Measurements from ENCODE around the gene CEACAM4. TPM values are rescaled to one million over a fixed set of nuclear protein-coding genes. Genes with fewer than 3 reads are reported as not detected.

CEACAM4 gene
- total RNA-seq, 4 donors from 2014 or later: 0.46 to 3.3 (median 1.1) TPM

- TF ChIP-seq POLR2AphosphoS5 (IDR thresholded peaks at IDR 0.05) (no peak), CTCF (IDR thresholded peaks at IDR 0.05) (peak; percentile 62 to 80 (median 64)), POLR2A (IDR thresholded peaks at IDR 0.05; ENCODE audit: low read depth) (no peak), EP300 (IDR thresholded peaks at IDR 0.05) (no peak)
- DNase-seq (ENCODE audit: extremely low spot score): peak; percentile 92
- 5% methylated on average over 6 of the region's 7 CpGs for WGBS
- no peaks in the 10 kb centered on the region for H3K9me3 ChIP-seq
- no peak overlapping the region for H3K27ac ChIP-seq (replicated peaks in 1 of 4)
- H3K36me3 ChIP-seq: no peaks in the 10 kb centered on the region
- intact Hi-C loops (cut with DNase I): loop anchor here (2.0 kb wide), 1 partner anchor 120 kb away; no protein-coding TSS in a partner anchor
- H3K4me1 ChIP-seq: no peaks in the 10 kb centered on the region
- peaks cover 0 to 66% (median 9%) of the 10 kb centered on the region in 4 donors for H3K27me3 ChIP-seq
- no peak overlapping the region for H3K4me3 ChIP-seq
These were observed 56.2 kb downstream of the CEACAM4 start for GRCh38 chr19:41570639-41571112.

- H3K4me1 ChIP-seq: peaks cover 0 to under 1% (median 0%) of the 10 kb centered on the region in 4 donors
- no peaks in the 10 kb centered on the region for H3K36me3 ChIP-seq
- intact Hi-C loops (cut with DNase I): loop anchor here (2.0 kb wide), 1 partner anchor 119 kb away; no protein-coding TSS in a partner anchor
- H3K27ac ChIP-seq (replicated peaks in 1 of 4): no peak overlapping the region
- DNase-seq (ENCODE audit: extremely low spot score): no peak
- peaks cover 0 to 66% (median 11%) of the 10 kb centered on the region in 4 donors for H3K27me3 ChIP-seq
- no peaks in the 10 kb centered on the region for H3K9me3 ChIP-seq
- H3K4me3 ChIP-seq: no peak overlapping the region
- TF ChIP-seq CTCF (IDR thresholded peaks at IDR 0.05): no peak
- TF ChIP-seq POLR2AphosphoS5 (IDR thresholded peaks at IDR 0.05): no peak
- no peak for TF ChIP-seq POLR2A (IDR thresholded peaks at IDR 0.05; ENCODE audit: low read depth)
- TF ChIP-seq EP300 (IDR thresholded peaks at IDR 0.05): no peak
- WGBS: 72% methylated on average over 2 of the region's 3 CpGs
These were observed 56.7 kb downstream of the CEACAM4 start for GRCh38 chr19:41570179-41570578.

GRCh38 chr19:41569481-41570150, 57.3 kb downstream of the CEACAM4 start:
- H3K27me3 ChIP-seq: peaks cover 0 to 69% (median 17%) of the 10 kb centered on the region in 4 donors
- WGBS: 45% methylated on average over 11 of the region's 11 CpGs
- intact Hi-C loops (cut with DNase I): loop anchor here (2.0 kb wide), 1 partner anchor 119 kb away; no protein-coding TSS in a partner anchor

More at GRCh38 chr19:41569481-41570150, 57.3 kb downstream of the CEACAM4 start:
- Histone ChIP-seq H3K9me3 (no peaks in the 10 kb centered on the region), H3K27ac (replicated peaks in 1 of 4) (no peak overlapping the region), H3K36me3 (no peaks in the 10 kb centered on the region), H3K4me3 (no peak overlapping the region), H3K4me1 (peaks cover 0 to 6% (median 5%) of the 10 kb centered on the region in 4 donors)
- TF ChIP-seq POLR2AphosphoS5 (IDR thresholded peaks at IDR 0.05): no peak
- no peak for TF ChIP-seq CTCF (IDR thresholded peaks at IDR 0.05)
- no peak for TF ChIP-seq EP300 (IDR thresholded peaks at IDR 0.05)
- no peak for TF ChIP-seq POLR2A (IDR thresholded peaks at IDR 0.05; ENCODE audit: low read depth)
- no peak for DNase-seq (ENCODE audit: extremely low spot score)

Small RNA genes lying within 50 kb of the gene (small RNA-seq; reads per million reads assigned to genes)
- gene AC243960.4: 0 reads per million in 3 donors

Other genes with a start within 250 kb of the CEACAM4 start
- gene EXOSC5, start 229.7 kb downstream of the CEACAM4 start, total RNA-seq: 10 to 100 TPM; 11.2 to 15.2 (median 13.2) TPM
- gene BCKDHA, start 229.3 kb downstream of the CEACAM4 start, total RNA-seq: 10 to 100 TPM; 40.7 to 75.2 (median 54.0) TPM
- 10 to 100 TPM in 1 of 4 donors, 1 to 10 TPM in 3; 1.2 to 12.0 (median 5.0) TPM for gene B3GNT8, start 199.7 kb downstream of the CEACAM4 start, total RNA-seq
- gene DMAC2, start 187.2 kb downstream of the CEACAM4 start, total RNA-seq: 10 to 100 TPM; 41.9 to 70.6 (median 61.2) TPM
- not detected for gene ERICH4, start 183.9 kb downstream of the CEACAM4 start, total RNA-seq
- 1 to 10 TPM in 1 of 4 donors, under 1 TPM in 1, not detected in 2; 0.83 to 1.8 TPM for gene CEACAM21, start 50.9 kb downstream of the CEACAM4 start, total RNA-seq
- 1 to 10 TPM in 1 of 4 donors, under 1 TPM in 1, not detected in 2; 0.83 to 2.1 TPM for gene CEACAM7, start 61.2 kb upstream of the CEACAM4 start, total RNA-seq
- 1 to 10 TPM in 1 of 4 donors, under 1 TPM in 1, not detected in 2; 0.83 to 2.2 TPM for gene CEACAM5, start 81.6 kb upstream of the CEACAM4 start, total RNA-seq
- gene CEACAM6, start 128.5 kb upstream of the CEACAM4 start, total RNA-seq: 1 to 10 TPM in 1 of 4 donors, under 1 TPM in 2, not detected in 1; under 0.01 to 1.3 (median 0.69) TPM
- under 1 TPM in 1 of 4 donors, not detected in 3; 0.26 TPM for gene CEACAM3, start 169.5 kb upstream of the CEACAM4 start, total RNA-seq
- gene LYPD4, start 217.6 kb upstream of the CEACAM4 start, total RNA-seq: not detected
- gene DMRTC2, start 218.0 kb upstream of the CEACAM4 start, total RNA-seq: not detected
- gene RPS19, start 233.2 kb upstream of the CEACAM4 start, total RNA-seq: 1,000 to 10,000 TPM in 3 of 4 donors, 100 to 1,000 TPM in 1; 893 to 1,378 (median 1,179) TPM

Data from esophagus muscularis mucosa (tissue), 4 donors.